Activated CD8-positive, alpha-beta T cell treated with anti-CD3 and anti-CD28 coated beads, Interleukin-2, amount 10 ng/mL, durations not matched to agents 7 days and 5 days (primary cell): Measurements from ENCODE around the gene FKBP5. TPM values are rescaled to one million over a fixed set of nuclear protein-coding genes. Genes with fewer than 3 reads are reported as not detected.
"Not testable (repeated sequence)": the region's sequence is repeated elsewhere in the genome, so short reads cannot be mapped to it uniquely, and the experiment has no call there.

Experiments used
- ATAC-seq: fragments of 150-1000 bp; cut with Tn5 transposase; one replicate; pipeline ENCODE4 v1.10.0; 2021; ENCODE audit warnings: moderate library complexity
- CTCF ChIA-PET: fragments of 350-600 bp; sonication (Branson Sonifier 250); formaldehyde crosslinking; loops from one replicate; lab custom pipeline; 2021; ENCODE audit warnings: antibody characterized with exemption; lab: Charles Lee
- POLR2A ChIA-PET: fragments of 350-600 bp; sonication (Branson Sonifier 250); formaldehyde crosslinking; loops from one replicate; lab custom pipeline; 2021; ENCODE audit warnings: antibody characterized with exemption; lab: Charles Lee
- DNase-seq: peaks from one replicate; pipeline ENCODE4 v3.0.0-alpha.2; 2020
- H3K27ac Mint-ChIP-seq: one replicate; pipeline ENCODE4 v1.8.0; 2021; ENCODE audit warnings: mild to moderate bottlenecking, mixed read lengths
- H3K27me3 Mint-ChIP-seq: one replicate; pipeline ENCODE4 v1.8.0; 2021; ENCODE audit warnings: low read depth, mixed read lengths
- H3K36me3 Mint-ChIP-seq: one replicate; pipeline ENCODE4 v1.8.0; 2021; ENCODE audit warnings: low read depth, mixed read lengths
- H3K4me1 Mint-ChIP-seq: one replicate; pipeline ENCODE4 v1.8.0; 2021; ENCODE audit warnings: low read depth, mixed read lengths
- H3K4me3 Mint-ChIP-seq: one replicate; pipeline ENCODE4 v1.8.0; 2021; ENCODE audit warnings: mild to moderate bottlenecking, mixed read lengths
- H3K9me3 Mint-ChIP-seq: one replicate; pipeline ENCODE4 v1.8.0; 2022; ENCODE audit warnings: mixed read lengths; ENCODE audit not compliant: insufficient read depth
- total RNA-seq, 2 experiments: library from RNA; stranded (reverse); gene quantifications; one replicate each; pipeline ENCODE4 v1.2.3, GENCODE V29; 2021

The FKBP5 gene
- total RNA-seq, 2 experiments from 2014 or later: 78.7 to 79.5 TPM

DNA sequence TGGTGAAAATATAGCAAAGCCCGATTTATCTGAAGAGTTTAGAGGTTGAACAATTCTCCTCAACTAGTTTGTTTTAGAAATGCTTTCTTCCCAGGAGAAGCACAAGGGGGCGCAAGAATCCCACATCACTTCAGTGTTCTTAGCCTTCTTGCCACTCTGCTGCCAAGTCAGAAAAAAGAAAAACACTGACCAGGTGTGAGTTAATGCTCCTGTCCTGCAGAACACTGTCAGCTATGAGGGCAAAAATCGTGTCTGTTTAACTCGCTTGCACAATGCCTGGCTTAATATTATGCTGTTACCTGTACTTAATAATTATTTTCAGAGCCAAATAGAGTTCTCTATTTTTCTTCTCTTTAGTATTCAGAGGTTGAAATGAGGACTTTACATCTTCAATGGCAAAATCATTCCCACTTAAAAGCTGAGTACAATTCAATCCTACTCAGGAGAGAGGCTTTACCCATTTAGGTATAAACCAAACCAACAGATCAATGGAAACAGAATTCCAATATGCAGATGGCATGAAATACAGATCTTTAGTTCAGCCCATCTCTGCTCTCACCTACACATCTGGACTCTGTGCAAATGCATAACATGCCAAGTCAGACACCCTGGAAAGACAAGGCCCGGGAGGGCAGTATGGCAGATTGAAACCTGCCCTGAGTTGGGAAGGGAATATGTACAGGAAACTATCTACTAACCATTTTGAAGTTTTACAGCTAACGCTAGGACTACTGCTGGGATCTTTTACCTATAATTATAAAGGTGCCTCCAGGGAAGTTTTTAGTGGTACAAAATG lies 104.6 kb downstream of the FKBP5 start:
- no peaks in the 10 kb centered on the region for H3K9me3 Mint-ChIP-seq
- H3K4me1 Mint-ChIP-seq: peaks cover 18% of the 10 kb centered on the region
- H3K27me3 Mint-ChIP-seq: no peaks in the 10 kb centered on the region
- ATAC-seq (peak; percentile 78), DNase-seq (peak; percentile 87)
- POLR2A ChIA-PET: interaction anchor here (0.5 to 0.7 kb wide), 2 partner anchors 148 to 152 kb away, joined by 3 read pairs; no protein-coding TSS in a partner anchor
- H3K27ac Mint-ChIP-seq: no peak overlapping the region
- CTCF ChIA-PET: interaction anchor here (0.6 to 12.6 kb wide), 27 partner anchors 7 to 370 kb away, joined by 3 to 259 read pairs (median 6); partner anchors contain the start of gene ARMC12
- no peak overlapping the region for H3K4me3 Mint-ChIP-seq
- H3K36me3 Mint-ChIP-seq: peaks cover 36% of the 10 kb centered on the region

DNA sequence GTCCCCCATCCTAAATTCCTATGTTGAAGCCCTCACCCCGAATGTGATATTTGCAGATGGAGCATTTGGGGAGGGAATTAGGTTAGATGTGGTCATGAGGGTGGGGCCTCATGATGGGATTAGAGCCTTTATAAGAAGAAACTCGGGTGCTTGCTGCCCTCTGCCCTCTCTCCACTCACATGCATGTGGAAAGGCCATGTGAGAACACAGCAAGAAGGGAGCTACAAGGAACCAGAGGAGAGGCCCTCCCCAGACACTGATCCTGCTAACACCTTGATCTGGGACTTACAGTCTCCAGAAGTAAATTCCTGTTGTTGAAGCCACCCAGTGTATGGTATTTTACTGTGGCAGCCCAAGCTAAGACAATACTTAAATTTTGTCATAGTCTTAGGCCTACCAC lies 106.4 kb downstream of the FKBP5 start:
- POLR2A ChIA-PET: interaction anchor here (0.8 to 1.0 kb wide), 2 partner anchors 87 to 233 kb away, joined by 3 read pairs; no protein-coding TSS in a partner anchor
- peaks cover 38% of the 10 kb centered on the region for H3K36me3 Mint-ChIP-seq
- CTCF ChIA-PET: interaction anchor here (0.5 to 12.6 kb wide), 9 partner anchors 9 to 153 kb away, joined by 3 to 259 read pairs (median 7); partner anchors contain the start of gene ARMC12
- ATAC-seq (no peak), DNase-seq (no peak)
- no peaks in the 10 kb centered on the region for H3K27me3 Mint-ChIP-seq
- no peak overlapping the region for H3K4me3 Mint-ChIP-seq
- no peaks in the 10 kb centered on the region for H3K9me3 Mint-ChIP-seq
- H3K4me1 Mint-ChIP-seq: peaks cover 18% of the 10 kb centered on the region
- no peak overlapping the region for H3K27ac Mint-ChIP-seq

GRCh38 chr6:35581633-35582032 lies 107.1 kb downstream of the FKBP5 start:
- ATAC-seq (peak; percentile 19), DNase-seq (no peak)
- Mint-ChIP-seq H3K4me1 (peaks cover 18% of the 10 kb centered on the region), H3K27me3 (no peaks in the 10 kb centered on the region), H3K27ac (peak overlapping the region; percentile 57), H3K4me3 (no peak overlapping the region), H3K9me3 (no peaks in the 10 kb centered on the region), H3K36me3 (peaks cover 39% of the 10 kb centered on the region)
- ChIA-PET CTCF (interaction anchor here (0.5 to 12.6 kb wide), 9 partner anchors 10 to 154 kb away, joined by 3 to 259 read pairs (median 7); partner anchors contain the start of gene ARMC12), POLR2A (interaction anchor here (1.0 kb wide), 1 partner anchor 87 kb away, joined by 3 read pairs; no protein-coding TSS in a partner anchor)

DNA sequence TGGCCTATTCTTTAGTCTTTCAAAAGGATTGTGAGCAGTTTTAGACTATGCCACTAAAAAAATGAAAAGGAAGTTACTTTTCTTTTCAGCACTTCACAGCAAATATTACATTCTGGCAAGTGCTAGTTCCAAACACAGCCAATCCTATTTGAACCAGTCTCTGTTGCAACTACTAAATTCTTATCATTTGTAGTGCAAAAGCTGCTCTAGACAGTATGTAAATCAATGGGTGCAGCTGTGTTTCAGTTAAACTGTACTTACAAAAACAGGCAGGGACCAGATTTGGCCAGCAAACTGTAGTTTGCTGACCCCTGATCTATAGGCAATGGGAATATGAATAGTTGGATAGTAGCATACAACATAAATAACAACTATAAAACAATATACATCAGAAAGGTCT lies 107.9 kb downstream of the FKBP5 start:
- DNase-seq: no peak
- Mint-ChIP-seq H3K36me3 (peaks cover 37% of the 10 kb centered on the region), H3K27ac (no peak overlapping the region), H3K4me1 (peaks cover 18% of the 10 kb centered on the region), H3K27me3 (no peaks in the 10 kb centered on the region), H3K4me3 (no peak overlapping the region), H3K9me3 (no peaks in the 10 kb centered on the region)
- ChIA-PET CTCF (interaction anchor here (1.3 to 12.6 kb wide), 3 partner anchors 12 to 155 kb away, joined by 3 to 259 read pairs (median 98); partner anchors contain the start of gene ARMC12), POLR2A (interaction anchor here (1.0 kb wide), 1 partner anchor 42 kb away, joined by 3 read pairs; no protein-coding TSS in a partner anchor)
- no peak for ATAC-seq

- no peak overlapping the region for H3K4me3 Mint-ChIP-seq
- H3K27ac Mint-ChIP-seq: no peak overlapping the region
- DNase-seq (no peak), ATAC-seq (no peak)
- H3K27me3 Mint-ChIP-seq: no peaks in the 10 kb centered on the region
- no peaks in the 10 kb centered on the region for H3K9me3 Mint-ChIP-seq
- ChIA-PET CTCF (interaction anchor here (1.5 to 12.6 kb wide), 2 partner anchors 47 to 159 kb away, joined by 5 to 259 read pairs; partner anchors contain the start of gene ARMC12), POLR2A (no interaction called here)
- peaks cover 50% of the 10 kb centered on the region for H3K36me3 Mint-ChIP-seq
- peaks cover 4% of the 10 kb centered on the region for H3K4me1 Mint-ChIP-seq
These were observed 112.0 kb downstream of the FKBP5 start for GRCh38 chr6:35576682-35577081.

DNA sequence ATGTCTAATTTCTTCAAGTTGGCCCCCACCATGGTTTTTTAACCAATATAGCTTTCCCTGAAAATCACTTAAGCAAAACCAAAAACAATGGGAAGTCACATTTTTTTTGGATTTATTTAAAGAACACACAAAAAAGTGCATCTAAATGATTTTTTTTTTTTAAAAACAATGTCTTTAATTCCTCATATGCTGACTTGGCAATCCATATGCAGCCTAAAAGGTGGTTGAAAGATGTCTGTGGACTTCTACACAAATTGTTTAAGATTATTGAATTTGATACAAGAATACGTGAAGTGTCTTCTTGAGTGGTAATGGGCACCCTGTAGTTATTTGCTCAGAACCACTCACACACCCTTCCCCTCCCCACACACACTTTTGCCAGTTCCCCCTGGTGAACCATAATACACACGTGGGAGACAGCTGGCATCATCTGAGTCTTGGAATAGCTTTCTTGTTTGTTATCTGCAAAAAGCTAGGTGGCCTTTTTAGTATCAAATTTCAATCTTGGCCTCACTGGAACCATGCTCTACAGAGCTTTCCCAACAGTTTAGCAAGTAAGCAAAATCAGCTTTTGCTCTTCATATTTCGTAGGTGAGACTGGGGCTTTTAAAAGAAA lies 115.1 kb downstream of the FKBP5 start:
- H3K27ac Mint-ChIP-seq: no peak overlapping the region
- ChIA-PET POLR2A (interaction anchor here (0.6 to 0.7 kb wide), 2 partner anchors 14 to 183 kb away, joined by 5 to 6 read pairs; no protein-coding TSS in a partner anchor), CTCF (interaction anchor here (2.4 to 12.6 kb wide), 2 partner anchors 11 to 162 kb away, joined by 8 to 259 read pairs; partner anchors contain the start of gene ARMC12)
- H3K9me3 Mint-ChIP-seq: no peaks in the 10 kb centered on the region
- H3K4me3 Mint-ChIP-seq: no peak overlapping the region
- H3K4me1 Mint-ChIP-seq: peaks cover 3% of the 10 kb centered on the region
- ATAC-seq (no peak), DNase-seq (no peak)
- peaks cover 44% of the 10 kb centered on the region for H3K36me3 Mint-ChIP-seq
- no peaks in the 10 kb centered on the region for H3K27me3 Mint-ChIP-seq

DNA sequence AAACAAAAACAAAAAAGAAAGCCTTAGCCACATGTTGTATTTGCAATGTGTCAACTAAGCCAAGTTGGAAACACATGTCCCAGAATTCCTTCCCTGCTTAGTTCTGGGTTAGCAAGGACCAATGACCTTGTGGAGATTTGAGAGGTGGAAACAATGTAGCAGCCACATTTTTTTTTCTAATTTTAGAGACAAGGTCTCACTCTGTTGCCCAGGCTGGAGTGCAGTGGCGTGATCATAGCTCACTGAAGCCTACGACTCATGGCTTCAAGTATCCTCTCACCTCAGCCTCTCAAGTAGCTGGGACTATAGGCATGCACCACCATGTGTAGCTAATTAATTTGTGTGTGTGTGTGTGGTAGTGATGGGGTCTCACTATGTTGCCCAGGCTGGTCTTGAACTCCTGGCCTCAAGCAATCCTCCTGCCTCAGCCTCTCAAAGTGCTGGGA lies 117.8 kb downstream of the FKBP5 start:
- POLR2A ChIA-PET: not testable (repeated sequence)

GRCh38 chr6:35569011-35569461 lies 119.7 kb downstream of the FKBP5 start:
- POLR2A ChIA-PET: interaction anchor here (0.6 kb wide), 1 partner anchor 282 kb away, joined by 3 read pairs; no protein-coding TSS in a partner anchor
- no peak overlapping the region for H3K27ac Mint-ChIP-seq

More for the DNA sequence above, 117.8 kb downstream of the FKBP5 start:
- H3K4me3 Mint-ChIP-seq, H3K4me1 Mint-ChIP-seq, DNase-seq, H3K9me3 Mint-ChIP-seq, H3K27ac Mint-ChIP-seq, H3K27me3 Mint-ChIP-seq, ATAC-seq: not testable (repeated sequence)
- H3K36me3 Mint-ChIP-seq: peaks cover 29% of the 10 kb centered on the region
- CTCF ChIA-PET: interaction anchor here (0.7 to 4.9 kb wide), 3 partner anchors 53 to 275 kb away, joined by 3 to 41 read pairs (median 3); partner anchors contain the start of gene ARMC12

DNA sequence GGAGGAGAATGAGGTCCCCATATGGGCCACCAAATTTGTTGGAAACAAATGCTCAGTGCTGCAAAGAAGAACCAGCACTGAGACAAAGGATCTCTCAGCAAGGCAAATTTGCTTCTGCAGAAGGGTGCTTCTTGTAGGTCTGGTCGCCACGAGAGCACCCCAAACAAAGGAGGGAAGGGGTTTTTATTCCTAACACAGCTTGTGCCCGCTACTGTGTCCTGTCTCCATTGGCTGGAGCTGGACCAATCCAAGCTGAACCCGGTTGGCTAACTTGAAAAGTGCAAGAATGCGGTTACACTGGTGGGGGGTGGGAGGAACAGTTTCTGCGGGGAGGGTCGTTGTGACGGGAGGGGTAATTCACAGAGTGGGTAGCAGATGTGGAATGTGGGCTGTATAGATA lies 121.9 kb downstream of the FKBP5 start:
- no peak overlapping the region for H3K27ac Mint-ChIP-seq
- no peak overlapping the region for H3K4me3 Mint-ChIP-seq
- H3K36me3 Mint-ChIP-seq: peaks cover 2% of the 10 kb centered on the region
- POLR2A ChIA-PET: no interaction called here
- no peak for ATAC-seq
- H3K27me3 Mint-ChIP-seq: peaks cover 23% of the 10 kb centered on the region
- peaks cover 3% of the 10 kb centered on the region for H3K4me1 Mint-ChIP-seq
- DNase-seq: no peak
- CTCF ChIA-PET: interaction anchor here (1.4 kb wide), 1 partner anchor 167 kb away, joined by 4 read pairs; no protein-coding TSS in a partner anchor
- H3K9me3 Mint-ChIP-seq: no peaks in the 10 kb centered on the region

More at GRCh38 chr6:35569011-35569461, 119.7 kb downstream of the FKBP5 start:
- H3K9me3 Mint-ChIP-seq: no peaks in the 10 kb centered on the region
- DNase-seq (peak; percentile 50), ATAC-seq (peak; percentile 71)
- no peak overlapping the region for H3K4me3 Mint-ChIP-seq
- H3K36me3 Mint-ChIP-seq: peaks cover 15% of the 10 kb centered on the region
- CTCF ChIA-PET: interaction anchor here (0.7 to 4.9 kb wide), 9 partner anchors 12 to 186 kb away, joined by 3 to 41 read pairs (median 3); partner anchors contain the start of gene ARMC12
- H3K4me1 Mint-ChIP-seq: peaks cover 3% of the 10 kb centered on the region
- H3K27me3 Mint-ChIP-seq: peaks cover 14% of the 10 kb centered on the region

- ChIA-PET CTCF (interaction anchor here (1.7 to 4.4 kb wide), 2 partner anchors 13 to 271 kb away, joined by 3 to 26 read pairs; no protein-coding TSS in a partner anchor), POLR2A (no interaction called here)
- DNase-seq (no peak), ATAC-seq (no peak)
- Mint-ChIP-seq H3K4me1 (peaks cover 3% of the 10 kb centered on the region), H3K4me3 (no peak overlapping the region), H3K27ac (no peak overlapping the region), H3K9me3 (no peaks in the 10 kb centered on the region), H3K27me3 (peaks cover 23% of the 10 kb centered on the region), H3K36me3 (peaks cover 2% of the 10 kb centered on the region)
These were observed 124.0 kb downstream of the FKBP5 start for GRCh38 chr6:35564733-35565132.

- no peak overlapping the region for H3K4me3 Mint-ChIP-seq
- ATAC-seq (no peak), DNase-seq (no peak)
- peaks cover 23% of the 10 kb centered on the region for H3K27me3 Mint-ChIP-seq
- no peaks in the 10 kb centered on the region for H3K9me3 Mint-ChIP-seq
- CTCF ChIA-PET: interaction anchor here (1.4 to 4.4 kb wide), 3 partner anchors 10 to 40 kb away, joined by 4 to 26 read pairs (median 6); no protein-coding TSS in a partner anchor
- no peak overlapping the region for H3K27ac Mint-ChIP-seq
- peaks cover 1% of the 10 kb centered on the region for H3K36me3 Mint-ChIP-seq
- no peaks in the 10 kb centered on the region for H3K4me1 Mint-ChIP-seq
- POLR2A ChIA-PET: no interaction called here
These were observed 126.7 kb downstream of the FKBP5 start for GRCh38 chr6:35562060-35562459.
